GM10248 (cell line): ENCODE data around the gene SLC3A2.

Experiments
- CTCF ChIA-PET: fragments of 300-600 bp; sonication (Branson Sonifier 250); formaldehyde crosslinking; extraction: SDS; loops from one replicate; lab custom pipeline; 2021; ENCODE audit warnings: antibody characterized with exemption; lab: Yijun Ruan, JAX
- POLR2A ChIA-PET: fragments of 350-650 bp; sonication (Branson Sonifier 250); formaldehyde crosslinking; extraction: SDS; loops from one replicate; lab custom pipeline; 2020; ENCODE audit warnings: antibody characterized with exemption; lab: Yijun Ruan, JAX
- DNase-seq: peaks from one replicate; pipeline ENCODE4 v3.0.0; 2012; ENCODE audit errors: extremely low spot score
- CTCF ChIP-seq: IDR thresholded peaks from 2 replicates; pipeline ENCODE4 v1.5.1; 2012; ENCODE audit warnings: mild to moderate bottlenecking, low read depth; ENCODE audit errors: extremely low read depth, missing control alignments, control extremely low read depth

SLC3A2 gene

GRCh38 chr11:62852523-62853188, 28.0 kb upstream of the SLC3A2 start:
- ChIA-PET CTCF (interaction anchor here (0.8 to 1.7 kb wide), 7 partner anchors 9 to 240 kb away, joined by 3 to 6 read pairs (median 3); partner anchors contain the start of genes EML3, ROM1 and SLC3A2), POLR2A (interaction anchor here (0.7 to 9.0 kb wide), 4 partner anchors 9 to 66 kb away, joined by 3 to 236 read pairs (median 4); partner anchors contain the start of genes STX5 and WDR74)
- DNase-seq, result no peak

GRCh38 chr11:62853279-62853965, 27.3 kb upstream of the SLC3A2 start:
- ChIA-PET POLR2A (interaction anchor here (0.7 to 9.0 kb wide), 9 partner anchors 8 to 279 kb away, joined by 3 to 236 read pairs (median 10); partner anchors contain the start of genes C11orf98, CSKMT, EEF1G and STX5), CTCF (interaction anchor here (0.7 to 2.8 kb wide), 9 partner anchors 8 to 240 kb away, joined by 3 to 16 read pairs (median 3); partner anchors contain the start of genes EML3 and ROM1)
- no peak for TF ChIP-seq CTCF
- DNase-seq, result no peak

More at GRCh38 chr11:62852523-62853188, 28.0 kb upstream of the SLC3A2 start:
- no peak for TF ChIP-seq CTCF

- POLR2A ChIA-PET, result interaction anchor here (0.5 to 9.0 kb wide), 18 partner anchors 9 to 280 kb away, joined by 3 to 236 read pairs (median 8); partner anchors contain the start of genes C11orf98, CSKMT, EEF1G and HNRNPUL2
- CTCF ChIA-PET, result interaction anchor here (0.7 to 2.8 kb wide), 8 partner anchors 7 to 241 kb away, joined by 3 to 16 read pairs (median 3); partner anchors contain the start of genes EML3 and ROM1
- TF ChIP-seq CTCF, result no peak
- no peak for DNase-seq
These were observed 26.5 kb upstream of the SLC3A2 start for GRCh38 chr11:62854013-62854824.

GRCh38 chr11:62854825-62855570, 25.7 kb upstream of the SLC3A2 start:
- CTCF ChIA-PET, result interaction anchor here (1.0 to 2.8 kb wide), 8 partner anchors 10 to 160 kb away, joined by 3 to 16 read pairs (median 4); partner anchors contain the start of gene SLC3A2

More at GRCh38 chr11:62854825-62855570, 25.7 kb upstream of the SLC3A2 start:
- no peak for TF ChIP-seq CTCF
- DNase-seq, result no peak
- POLR2A ChIA-PET, result interaction anchor here (0.5 to 9.0 kb wide), 35 partner anchors 9 to 1501 kb away, joined by 3 to 236 read pairs (median 5); partner anchors contain the start of genes C11orf98, CSKMT, EEF1G and GNG3
